C1 segment of cervical spinal cord (tissue), 14 donors: ENCODE data around the gene CES3.

Experiments
- DNase-seq, 14 donors: peaks; one replicate each; lab custom pipeline; 2025; lab: John Stamatoyannopoulos, UW

CES3 gene, protein sequence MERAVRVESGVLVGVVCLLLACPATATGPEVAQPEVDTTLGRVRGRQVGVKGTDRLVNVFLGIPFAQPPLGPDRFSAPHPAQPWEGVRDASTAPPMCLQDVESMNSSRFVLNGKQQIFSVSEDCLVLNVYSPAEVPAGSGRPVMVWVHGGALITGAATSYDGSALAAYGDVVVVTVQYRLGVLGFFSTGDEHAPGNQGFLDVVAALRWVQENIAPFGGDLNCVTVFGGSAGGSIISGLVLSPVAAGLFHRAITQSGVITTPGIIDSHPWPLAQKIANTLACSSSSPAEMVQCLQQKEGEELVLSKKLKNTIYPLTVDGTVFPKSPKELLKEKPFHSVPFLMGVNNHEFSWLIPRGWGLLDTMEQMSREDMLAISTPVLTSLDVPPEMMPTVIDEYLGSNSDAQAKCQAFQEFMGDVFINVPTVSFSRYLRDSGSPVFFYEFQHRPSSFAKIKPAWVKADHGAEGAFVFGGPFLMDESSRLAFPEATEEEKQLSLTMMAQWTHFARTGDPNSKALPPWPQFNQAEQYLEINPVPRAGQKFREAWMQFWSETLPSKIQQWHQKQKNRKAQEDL

DNA sequence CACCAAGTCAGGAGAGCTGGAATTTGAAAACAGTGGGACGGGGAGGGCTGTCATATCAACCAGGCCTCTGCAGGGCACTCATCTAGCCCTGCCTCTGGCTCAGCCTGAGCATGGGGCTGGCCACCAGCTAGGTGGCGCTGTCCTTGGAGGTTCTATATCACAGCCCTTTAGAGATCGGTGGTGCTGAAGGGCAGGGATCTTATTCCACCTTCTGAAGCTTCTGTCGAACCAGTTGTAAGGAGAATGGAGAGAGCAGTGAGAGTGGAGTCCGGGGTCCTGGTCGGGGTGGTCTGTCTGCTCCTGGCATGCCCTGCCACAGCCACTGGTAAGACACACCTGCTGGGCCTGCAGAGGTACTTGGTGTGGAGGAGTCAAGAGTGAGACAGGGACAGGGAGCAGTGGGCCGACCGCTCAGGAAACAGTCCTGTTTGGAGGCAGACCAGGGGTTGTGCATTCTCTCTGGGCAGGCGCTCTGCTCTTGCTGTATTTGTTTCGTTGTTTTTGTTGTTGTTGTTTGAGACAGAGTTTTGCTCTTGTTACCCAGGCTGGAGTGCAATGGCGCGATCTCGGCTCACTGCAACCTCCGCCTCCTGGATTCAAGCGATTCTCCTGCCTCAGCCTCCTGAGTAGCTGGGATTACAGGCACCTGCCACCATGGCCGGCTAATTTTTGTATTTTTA, at the start of gene CES3:
Gene CES3, plus strand, starts transcription at position 202 of the 680 bp plus-strand sequence. Its CDS starts 42 bp downstream, at position 244.
- peak in 5 of 14 donors; percentile 4 to 38 (median 13) for DNase-seq

DNA sequence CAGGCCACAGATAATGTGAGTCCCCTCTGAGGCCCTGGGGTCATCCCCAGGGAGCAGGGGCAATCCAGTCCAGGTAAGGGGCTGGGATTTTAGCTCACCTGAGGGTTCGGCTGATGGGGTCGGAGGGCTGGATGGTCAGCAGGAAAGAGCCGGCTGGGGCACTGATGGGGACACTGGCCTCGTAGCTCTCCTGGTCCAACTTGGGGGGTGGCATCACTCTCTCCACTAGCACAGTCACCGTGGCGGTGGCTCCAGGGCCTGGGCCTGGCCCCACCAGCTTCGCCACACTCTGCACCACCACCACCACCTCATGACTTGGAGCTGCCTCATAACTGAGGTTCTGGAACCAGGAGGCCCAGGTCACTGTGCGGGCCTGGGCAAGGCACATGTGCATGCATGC, 49.3 kb upstream of the CES3 start:
- DNase-seq: no peak

DNA sequence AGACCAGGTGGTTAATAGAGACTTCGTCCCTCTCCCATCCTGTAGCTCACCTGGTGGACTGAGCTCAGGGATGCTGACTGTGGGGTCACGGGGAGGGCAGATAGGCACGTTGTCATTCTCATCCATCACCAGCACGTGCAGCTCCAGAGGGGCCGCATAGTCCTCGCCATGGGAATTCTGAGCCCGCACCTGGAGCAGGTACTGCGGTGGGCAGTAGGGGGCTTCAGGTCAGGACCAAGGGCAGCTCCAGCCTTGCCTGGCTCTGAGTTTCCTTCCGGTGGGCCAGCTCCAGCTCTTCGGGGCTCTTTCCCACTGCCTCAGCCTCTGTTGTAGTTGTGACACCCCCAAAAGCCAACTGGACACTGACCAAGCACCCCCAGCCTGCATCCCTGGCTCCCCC, 48.0 kb upstream of the CES3 start:
- DNase-seq: no peak

DNA sequence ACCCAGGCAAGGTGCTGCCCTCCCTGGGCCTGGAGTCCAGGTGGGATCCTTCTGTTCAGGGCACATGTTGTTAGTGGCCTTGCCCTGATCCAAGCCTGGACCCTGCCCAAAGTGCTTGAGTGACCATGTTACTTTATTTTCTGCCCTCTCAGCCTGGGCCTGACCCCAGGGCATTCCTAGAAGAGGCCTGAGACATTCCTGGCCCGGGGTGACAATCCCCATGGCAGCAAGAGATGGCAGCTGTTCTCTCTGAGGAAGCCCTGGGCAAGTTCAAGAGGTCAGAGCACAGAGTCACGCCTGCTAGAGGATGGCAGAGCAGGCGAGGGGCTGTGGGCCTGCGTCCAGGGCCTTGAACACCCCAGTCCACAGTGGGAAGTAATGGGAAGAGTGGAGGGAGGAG, 47.4 kb upstream of the CES3 start:
- no peak for DNase-seq

DNA sequence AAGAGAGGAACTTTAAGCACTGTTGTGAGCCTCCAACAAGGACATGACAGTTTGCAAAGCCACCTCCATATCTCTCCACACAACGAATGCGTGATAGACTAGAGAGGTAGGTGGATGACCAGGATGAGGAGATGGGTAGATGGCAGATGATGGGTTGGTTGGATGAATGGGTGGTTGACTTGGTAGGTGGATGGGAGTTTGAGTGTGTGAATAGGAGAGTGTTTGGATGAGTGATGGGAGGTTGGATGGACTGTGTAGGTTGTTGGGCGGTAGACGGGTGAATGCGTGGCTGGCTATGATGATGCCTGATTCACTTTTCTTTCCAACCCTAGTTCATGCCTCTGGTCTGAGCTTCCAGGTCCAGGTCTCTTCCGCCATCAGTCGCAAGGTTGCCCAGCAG, 46.5 kb upstream of the CES3 start:
- DNase-seq: no peak

DNA sequence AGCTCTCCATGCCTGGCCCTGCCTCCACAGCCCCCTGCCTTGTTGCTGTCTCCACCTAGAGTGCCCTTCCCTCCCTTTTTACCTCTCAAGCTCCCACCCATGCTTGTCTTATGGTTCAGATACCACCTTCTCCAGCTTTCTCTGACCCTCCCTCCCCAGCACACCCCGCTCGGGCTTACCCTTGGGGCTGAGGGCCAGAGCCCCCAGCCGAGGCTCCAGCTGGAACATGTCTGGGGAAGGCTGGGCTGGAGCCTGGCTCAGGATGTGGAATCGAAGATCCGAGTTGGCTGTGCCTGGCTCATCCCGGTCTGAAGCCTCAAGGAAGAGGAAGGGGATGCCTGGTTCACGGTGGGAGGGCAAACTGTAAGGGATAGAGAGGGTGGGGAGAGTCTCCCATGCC, 46.0 kb upstream of the CES3 start:
- no peak for DNase-seq

DNA sequence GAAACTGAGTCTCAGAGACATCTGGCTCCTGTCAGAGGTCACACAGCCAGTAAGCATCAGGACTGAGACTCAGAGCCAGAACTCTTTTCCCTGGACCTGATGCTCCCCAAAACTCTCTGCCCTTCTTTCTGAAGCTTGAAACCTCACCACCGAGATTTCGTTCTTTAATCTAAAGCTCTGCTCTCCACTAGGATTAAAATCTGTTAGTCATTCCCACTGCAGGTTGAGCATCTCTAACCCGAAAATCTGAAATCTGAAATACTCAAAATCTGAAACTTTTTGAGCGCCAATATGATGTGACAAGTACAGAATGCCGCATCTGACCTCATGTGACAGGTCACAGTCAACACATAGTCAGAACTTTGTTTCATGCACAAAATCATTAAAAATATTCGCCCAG, 44.5 kb upstream of the CES3 start:
- DNase-seq: no peak

DNA sequence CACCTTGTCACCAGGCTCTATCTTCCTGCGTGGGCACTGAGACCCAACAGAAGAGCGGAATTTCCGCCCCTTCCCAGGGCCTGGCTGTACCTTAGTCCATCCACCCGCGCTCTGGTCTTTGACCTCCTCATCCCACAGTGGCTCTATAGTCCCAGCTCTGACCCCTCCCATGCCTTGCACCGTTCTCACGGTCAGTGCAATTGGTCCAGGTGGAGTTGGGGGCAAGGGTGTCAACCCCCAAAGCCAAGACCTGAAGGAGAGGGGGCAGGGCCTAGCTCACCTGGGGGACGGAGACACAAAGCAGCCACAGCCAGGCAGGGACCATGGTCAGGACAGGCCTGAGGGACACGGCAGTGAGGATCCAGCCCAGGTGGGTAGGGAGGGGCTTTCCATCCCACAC, 43.3 kb upstream of the CES3 start:
- DNase-seq: no peak

DNA sequence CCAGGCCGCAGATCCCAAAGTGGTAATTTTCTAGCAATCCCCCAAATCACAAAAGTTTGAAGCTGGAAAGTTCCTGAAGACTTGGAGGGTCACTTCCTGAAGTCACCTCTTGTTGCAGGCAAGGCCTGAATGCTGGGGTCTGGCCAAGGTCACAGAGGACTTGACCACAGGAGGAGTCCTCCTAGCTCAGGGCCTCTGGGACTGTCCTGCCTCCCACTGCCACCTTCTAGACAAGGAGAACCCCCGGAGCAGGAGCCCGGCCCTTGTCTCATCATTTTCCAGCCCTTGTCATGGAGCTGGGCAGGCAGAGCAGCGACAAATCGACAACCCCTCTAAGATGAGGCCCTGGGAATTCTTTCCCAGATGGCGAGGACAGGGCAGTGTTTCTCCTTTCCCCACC, 42.7 kb upstream of the CES3 start:
- no peak for DNase-seq

DNA sequence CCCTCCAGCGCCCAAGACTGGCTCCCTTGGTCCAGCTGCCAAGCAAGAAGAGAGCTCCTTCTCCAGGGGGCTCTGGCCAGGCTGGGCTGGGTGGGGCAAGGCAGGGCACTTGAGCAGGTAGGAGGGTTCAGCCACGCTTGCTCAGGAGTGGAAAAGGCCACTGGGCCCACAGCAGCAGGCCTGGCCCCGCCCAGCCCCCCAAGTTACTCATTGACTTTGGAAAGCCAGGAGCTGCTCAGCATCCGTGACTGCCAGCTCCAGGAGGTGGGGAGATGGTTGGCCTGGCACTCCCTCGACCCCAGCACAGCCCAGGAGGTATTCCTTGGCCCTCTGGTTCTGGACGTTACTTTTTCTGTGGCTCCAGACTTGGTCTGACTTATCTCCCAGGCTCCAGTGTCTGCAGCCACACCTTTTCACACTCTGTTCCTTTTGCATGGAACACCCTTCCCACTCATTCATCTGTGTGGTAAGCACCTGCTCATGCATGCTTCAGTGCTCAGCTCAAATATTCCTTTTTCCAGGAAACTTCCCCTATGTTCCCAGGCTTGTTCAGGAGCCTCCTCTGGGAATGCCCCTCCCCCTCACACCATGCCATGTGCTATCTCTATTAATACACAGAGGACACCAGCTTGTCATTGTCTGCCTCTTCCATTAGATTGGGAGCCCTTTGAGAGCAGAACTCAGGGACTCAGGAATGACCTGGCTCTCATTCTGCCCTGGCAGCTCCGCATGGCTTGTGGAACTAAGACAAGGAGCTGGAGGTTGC, 42.1 kb upstream of the CES3 start, which contains the start of gene CDH16:
Gene CDH16, minus strand, starts transcription at position 83 of the 766 bp plus-strand sequence. CDS start 820 bp downstream, outside the sequence.
- no peak for DNase-seq

DNA sequence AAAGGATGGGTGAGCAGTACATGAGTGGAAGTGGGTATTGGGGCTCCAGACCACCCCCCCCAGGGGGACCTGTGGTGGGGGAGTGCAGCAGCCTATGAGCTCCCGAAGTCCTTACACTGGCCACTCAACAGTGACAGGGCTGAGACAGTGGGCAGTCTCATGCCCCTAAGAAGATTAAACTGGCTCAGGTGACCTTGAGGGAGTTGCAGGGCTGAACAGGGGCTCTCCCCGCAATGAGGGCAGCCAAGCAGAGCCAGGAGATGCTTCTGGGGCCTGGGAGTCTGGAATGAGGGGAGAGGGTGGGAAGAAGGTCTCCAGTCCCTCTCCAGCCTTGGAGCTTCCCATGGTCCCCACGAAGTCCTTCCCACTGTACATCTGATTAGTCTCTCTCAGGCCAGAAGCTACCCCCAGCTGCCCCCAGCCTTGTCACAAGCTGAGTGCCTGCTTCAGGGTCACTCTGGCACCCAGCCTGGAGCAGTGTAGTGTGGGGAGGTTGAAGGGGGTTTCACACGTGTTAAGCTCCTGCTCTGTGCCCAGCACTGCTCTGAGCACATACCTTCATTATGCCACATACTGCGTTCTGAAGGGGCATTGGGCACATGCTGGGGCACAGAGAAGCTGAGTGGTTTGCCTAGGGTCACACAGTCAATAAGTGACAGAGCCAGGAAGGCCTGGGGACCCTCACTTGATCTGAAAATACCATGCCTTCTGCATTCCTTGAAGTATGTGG, 41.3 kb upstream of the CES3 start:
- no peak for DNase-seq

DNA sequence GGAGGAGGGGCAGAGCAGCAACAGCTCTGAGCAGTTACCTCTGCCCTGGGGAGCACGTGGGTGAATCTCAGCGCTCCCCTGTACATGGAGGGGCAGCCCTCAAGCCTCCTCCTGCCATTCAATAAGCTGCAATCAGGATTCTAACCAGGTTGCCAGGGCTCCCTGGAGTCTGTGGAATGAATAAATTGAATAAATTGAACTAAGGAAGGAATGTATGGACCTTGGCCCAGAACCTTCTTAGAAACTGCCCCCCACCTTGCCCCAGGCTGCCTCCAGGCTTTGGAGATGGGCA, 40.8 kb upstream of the CES3 start:
- DNase-seq: no peak

DNA sequence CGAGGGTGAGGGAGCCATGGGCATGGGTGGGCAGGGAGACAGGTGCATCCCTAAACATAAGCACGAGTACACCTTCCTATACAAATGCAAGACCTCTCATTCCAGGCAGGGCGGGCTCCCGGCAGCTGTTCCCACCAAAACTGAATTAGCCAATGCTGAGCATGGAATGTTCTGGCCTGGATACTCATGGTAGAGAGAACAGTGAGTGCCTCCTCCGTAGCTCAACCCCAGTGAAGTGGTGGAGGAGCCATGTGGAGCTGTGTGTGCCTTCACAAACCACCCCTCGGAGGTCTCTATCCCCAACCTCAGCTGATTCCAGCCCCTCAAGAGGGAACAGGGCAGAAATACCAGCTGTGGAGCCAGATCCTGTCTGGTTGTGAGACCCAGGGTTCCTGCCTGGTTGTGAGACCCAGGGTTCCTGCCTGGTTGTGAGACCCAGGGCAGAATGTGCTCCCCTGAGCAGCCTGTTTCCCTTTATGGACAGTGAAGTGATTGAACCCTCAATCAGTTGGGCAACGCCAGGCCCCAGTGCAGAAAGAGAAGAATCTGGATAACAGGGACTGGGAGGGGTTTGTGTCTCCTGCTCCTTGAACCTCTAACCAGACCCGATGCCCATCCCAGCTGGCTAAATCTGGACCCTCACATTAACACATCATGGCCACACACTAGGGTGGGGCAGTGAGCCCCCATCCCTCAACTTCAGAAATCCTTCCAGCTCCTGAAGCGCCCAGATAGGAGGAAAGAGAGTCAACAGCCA, 40.0 kb upstream of the CES3 start:
- DNase-seq: no peak

DNA sequence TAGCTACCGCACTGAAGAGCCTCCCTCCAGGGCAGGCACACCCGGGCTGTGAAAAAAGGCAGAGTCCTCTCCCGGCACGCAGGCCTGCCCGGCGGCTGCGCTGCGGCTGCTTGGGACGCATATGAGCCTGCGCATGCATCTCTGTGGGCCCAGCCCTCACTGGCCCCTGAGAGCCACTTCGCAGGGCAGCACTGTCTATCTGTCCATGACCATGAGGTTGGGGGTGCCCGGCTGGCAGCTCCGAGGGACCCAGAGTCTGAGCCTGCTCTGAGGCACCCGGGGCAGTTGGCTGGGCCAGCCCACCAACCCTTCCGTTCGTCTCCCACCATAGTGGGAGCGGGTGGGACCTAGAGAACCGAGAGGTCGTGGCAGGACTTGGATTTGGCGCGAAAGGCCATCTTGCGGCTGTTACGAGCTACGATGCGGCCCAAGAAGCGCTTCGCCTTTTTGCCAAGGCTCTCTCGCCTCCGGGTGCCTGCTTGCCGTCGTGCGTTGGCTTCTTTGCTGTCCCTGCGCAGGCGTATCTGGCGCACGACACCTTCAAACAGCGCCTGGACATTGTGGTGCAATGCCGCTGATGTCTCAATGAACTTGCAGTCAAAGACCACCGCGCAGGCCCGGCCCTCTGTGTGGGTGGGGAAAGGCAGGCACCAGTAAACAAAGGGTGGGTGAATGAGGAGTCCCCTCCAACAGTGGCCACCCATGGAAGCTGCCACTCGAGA, 39.2 kb upstream of the CES3 start:
- no peak for DNase-seq

DNA sequence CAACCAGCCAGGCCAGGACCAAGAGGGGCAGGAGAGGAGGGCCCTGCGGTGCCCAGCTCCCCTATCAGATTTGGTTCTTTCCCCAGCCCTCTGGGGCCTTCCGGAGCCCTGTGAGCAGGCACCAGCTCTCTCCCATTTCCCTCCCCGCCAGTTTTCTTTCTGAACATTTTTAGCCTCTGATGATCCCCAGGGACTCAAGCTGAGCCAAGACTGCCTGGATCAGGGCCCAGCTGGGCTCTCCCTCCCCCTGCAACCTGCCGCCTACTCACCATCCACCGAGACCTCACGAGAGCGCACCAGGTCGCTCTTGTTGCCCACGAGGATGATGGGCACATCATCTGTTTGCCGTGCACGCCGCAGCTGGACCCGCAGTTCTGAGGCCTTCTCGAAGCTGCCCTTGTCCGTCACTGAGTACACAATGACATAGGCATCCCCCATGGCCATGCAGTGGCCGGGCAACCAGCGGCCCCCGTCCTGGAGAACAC, 37.8 kb upstream of the CES3 start:
- DNase-seq: peak in 5 of 14 donors; percentile 21 to 63 (median 25)

DNA sequence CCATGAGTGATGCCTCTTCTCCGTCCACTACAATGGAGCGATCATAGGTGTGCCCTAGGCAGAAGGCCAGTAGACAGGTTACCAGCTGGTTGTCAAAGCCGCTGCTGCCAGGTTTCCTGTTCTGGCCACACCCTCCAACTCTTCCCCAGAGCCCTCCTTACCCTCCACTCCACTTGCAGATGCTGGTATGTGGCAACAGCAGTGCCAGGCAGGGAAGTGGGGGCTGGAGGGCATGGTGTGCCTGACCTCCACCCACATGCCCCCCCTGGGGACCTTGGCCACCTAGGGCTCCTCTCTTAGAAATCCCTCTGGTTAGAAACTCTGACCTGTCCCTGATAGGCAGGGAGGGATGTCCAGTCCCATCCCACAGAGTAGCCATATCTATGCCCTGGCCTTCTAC, 37.2 kb upstream of the CES3 start:
- DNase-seq: no peak

DNA sequence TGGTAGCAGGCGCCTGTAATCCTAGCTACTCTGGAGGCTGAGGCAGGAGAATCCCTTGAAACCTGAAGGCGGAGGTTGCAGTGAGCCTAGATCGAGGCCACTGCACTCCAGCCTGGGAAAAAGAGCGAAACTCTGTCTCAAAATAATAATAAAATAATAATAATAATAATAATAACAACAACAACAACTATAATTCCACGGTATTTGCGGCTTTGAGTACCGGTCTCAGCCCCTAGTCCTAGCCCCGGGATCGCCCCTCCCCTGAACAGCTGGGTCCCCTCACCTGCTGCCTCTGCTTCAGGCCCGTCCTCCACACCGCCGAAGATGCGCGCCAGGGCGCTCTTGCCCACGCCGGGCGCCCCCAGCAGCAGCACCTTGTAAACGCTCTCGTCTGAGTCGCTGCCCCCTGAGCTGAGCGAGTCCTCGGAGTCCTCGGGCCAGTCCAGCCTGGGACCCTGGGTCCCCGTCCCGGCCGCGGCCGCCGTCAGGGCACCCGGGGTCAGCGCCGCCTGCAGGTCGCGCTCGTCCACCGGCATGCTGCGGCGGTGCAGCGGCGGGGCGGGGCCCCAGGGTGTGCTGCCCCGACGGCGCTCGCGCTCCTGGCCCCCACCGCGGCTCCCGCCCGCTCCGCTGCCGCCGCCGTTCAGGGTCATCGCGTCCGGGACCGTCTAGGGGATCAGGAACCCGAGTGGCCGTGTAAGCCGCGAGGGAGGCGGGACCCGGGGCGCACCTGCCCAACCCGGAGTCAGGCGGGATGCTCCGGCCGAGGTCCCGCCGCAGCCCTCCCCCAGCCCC, 36.3 kb upstream of the CES3 start:
- DNase-seq: peak in 2 of 14 donors; percentile 19 to 31

DNA sequence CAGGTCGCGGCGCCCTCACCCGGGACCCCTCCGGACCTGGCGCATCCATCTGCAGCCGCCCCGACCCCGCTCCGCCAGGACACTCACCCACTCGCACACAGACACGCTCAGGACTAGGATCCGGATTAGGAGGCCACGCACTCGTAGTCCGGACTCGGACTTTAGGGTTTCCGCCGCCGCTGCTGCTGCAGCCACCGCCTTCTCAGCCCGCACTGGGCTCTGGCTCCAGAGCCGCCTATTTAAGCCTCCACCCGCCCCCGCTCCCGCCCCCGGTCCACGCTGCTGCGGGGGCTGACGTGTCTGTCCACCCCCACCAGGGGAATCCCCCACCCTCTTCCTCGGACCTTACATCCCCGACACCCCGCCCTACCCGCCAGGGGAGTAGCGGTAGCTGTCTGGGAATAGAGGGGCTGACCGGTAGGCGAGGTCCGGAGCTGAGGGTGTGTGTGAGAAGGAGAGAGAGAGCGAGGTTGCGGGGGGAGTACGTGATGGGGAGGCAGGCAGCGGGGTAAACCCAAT, 35.7 kb upstream of the CES3 start, which contains the start of gene RRAD:
Gene RRAD, minus strand, starts transcription at position 214 of the 519 bp plus-strand sequence. CDS start 356 bp downstream, outside the sequence.
- peak in 8 of 14 donors; percentile 9 to 61 (median 26) for DNase-seq
